ENCODE results near the gene PSMG4.
"Not testable (repeated sequence)": the region's sequence is repeated elsewhere in the genome, so short reads cannot be mapped to it uniquely, and the experiment has no call there.

Gene PSMG4

GRCh38 chr6:3230900-3231246 lies 27.9 kb upstream of the PSMG4 start:
- DNase-seq: peak; percentile 61

- DNase-seq: peak; percentile 81
Observed at GRCh38 chr6:3231247-3232016, 27.3 kb upstream of the PSMG4 start.

- no peak for DNase-seq
Observed at GRCh38 chr6:3232017-3232945, 26.5 kb upstream of the PSMG4 start.

- no peak for DNase-seq
Observed at GRCh38 chr6:3233321-3233720, 25.4 kb upstream of the PSMG4 start.

- DNase-seq: no peak
Observed at GRCh38 chr6:3233904-3234303, 24.8 kb upstream of the PSMG4 start.

- DNase-seq: no peak
Observed at GRCh38 chr6:3235486-3235885, 23.3 kb upstream of the PSMG4 start.

- no peak for DNase-seq
Observed at GRCh38 chr6:3236005-3236404, 22.7 kb upstream of the PSMG4 start.

- DNase-seq: no peak
Observed at GRCh38 chr6:3237761-3238662, 20.7 kb upstream of the PSMG4 start.

- DNase-seq: no peak
Observed at GRCh38 chr6:3239110-3239830, 19.5 kb upstream of the PSMG4 start.

- no peak for DNase-seq
Observed at GRCh38 chr6:3240595-3240994, 18.2 kb upstream of the PSMG4 start.

- DNase-seq: not testable (repeated sequence)
Observed at GRCh38 chr6:3241745-3242144, 17.0 kb upstream of the PSMG4 start.

- DNase-seq: no peak
Observed at GRCh38 chr6:3242768-3243167, 16.0 kb upstream of the PSMG4 start.

GRCh38 chr6:3244003-3244831 lies 14.5 kb upstream of the PSMG4 start:
- no peak for DNase-seq

- DNase-seq: not testable (repeated sequence)
Observed at GRCh38 chr6:3244832-3245161, 13.9 kb upstream of the PSMG4 start.

GRCh38 chr6:3245216-3245615 lies 13.5 kb upstream of the PSMG4 start:
- no peak for DNase-seq

GRCh38 chr6:3247255-3248146 lies 11.2 kb upstream of the PSMG4 start:
- peak; percentile 95 for DNase-seq

- no peak for DNase-seq
Observed at GRCh38 chr6:3249821-3250220, 8.9 kb upstream of the PSMG4 start.

- no peak for DNase-seq
Observed at GRCh38 chr6:3250231-3250675, 8.5 kb upstream of the PSMG4 start.

- peak; percentile 81 for DNase-seq
Observed at GRCh38 chr6:3251462-3252314, 7.1 kb upstream of the PSMG4 start.

Measured in fibroblast of upper back skin (primary cell).